Stimulated activated CD4-positive, alpha-beta T cell treated with anti-CD3 and anti-CD28 coated beads, Interleukin-15, amount 100 ng/mL, for 1 hour (primary cell): ENCODE data around the gene EWSR1.

ENCODE experiments used
- DNase-seq, 2 donors: peaks; one replicate each; pipeline ENCODE4 v3.0.0-alpha.2; 2020; ENCODE audit warnings: low read depth in 1 of 2, low spot score in 1 of 2

EWSR1 gene

DNA sequence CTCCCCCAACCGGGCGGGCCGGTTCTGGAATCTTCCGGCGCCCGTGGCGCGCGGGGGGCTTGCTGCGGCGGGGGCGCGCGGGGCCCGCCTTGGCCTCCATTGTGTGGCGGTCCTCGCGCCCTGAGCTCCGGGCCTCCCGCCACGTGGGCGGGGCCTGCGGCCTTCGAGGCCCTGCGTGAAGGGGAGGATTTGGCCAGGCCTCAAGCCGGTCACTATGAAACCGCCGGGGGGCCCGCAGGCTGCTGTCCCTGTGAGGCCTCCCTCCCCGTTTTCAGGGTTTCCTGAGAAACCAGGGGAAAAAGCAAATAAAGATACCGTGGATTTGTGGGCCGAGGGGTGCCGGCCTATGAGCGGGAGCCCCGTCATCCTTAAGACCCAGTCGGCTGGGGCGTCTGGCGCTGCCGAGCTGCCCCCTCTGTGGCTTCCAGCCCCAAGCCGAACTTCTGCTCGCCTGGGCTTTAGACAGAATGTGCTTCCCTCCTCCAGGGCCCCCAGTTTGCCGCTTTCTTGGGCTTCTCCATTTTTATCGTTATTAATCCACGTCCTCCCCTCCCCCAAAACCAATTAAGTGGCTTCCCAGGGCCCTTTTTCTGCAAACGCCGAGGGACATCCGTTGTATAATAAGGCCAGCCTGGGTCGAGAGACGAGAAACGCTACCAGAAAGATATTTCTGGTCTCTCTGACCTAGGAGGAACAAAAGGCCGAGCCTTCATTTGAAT lies 602 bp downstream of the EWSR1 start:
- no peak for DNase-seq

DNA sequence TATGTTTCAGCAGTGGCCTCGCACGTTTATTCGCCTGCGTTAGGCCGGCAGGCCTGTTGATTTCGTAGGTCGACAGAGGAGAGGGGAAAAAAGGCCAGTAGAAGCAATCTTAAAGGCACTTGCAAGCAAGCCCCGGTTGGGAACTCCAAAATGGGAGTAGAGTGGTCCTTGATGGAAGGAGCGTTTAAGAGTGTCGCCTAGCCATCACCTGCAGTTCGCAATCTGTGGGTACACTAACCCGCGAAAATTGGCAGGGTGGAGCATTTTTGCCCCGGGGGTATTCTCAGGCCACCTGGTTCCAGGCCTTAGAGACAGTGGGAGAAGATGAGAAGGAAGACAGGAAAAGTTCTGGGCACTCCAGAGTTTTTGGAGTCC lies 1.1 kb downstream of the EWSR1 start:
- no peak for DNase-seq

DNA sequence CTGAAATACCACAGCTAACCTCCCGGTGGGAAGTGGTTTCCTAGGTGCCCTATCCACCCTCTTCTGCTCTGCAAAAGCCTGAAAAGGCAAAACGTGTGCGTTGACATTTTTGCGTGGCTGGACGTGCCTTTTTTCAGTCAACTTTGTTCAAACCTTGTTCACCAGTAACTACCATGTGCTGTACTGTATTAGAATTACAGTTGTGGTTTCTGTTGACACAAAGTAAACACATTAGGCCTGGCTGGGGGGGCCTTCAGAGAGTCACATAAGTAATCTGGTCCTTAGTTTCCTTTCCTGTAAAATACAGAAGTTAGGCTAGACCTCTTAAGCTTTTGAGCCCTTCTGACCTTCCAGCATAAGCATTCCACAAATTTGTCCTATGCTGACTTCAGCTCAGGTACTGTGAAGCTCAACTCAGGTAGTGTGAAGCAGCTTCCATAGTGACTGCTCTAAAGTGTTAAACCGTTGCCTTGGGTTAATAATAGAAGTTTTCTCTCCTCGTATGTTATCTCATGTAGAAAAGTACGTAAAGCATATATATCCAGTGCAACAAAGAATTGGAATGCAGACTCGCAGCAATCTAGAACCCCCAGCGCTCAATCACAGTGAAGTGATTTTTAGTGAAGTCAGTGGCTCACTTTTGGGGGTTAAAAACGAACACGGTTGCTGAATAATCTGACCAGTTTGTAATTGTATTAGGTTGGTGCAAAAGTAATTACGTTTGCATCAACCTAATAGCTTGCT lies 1.8 kb downstream of the EWSR1 start:
- DNase-seq = no peak

DNA sequence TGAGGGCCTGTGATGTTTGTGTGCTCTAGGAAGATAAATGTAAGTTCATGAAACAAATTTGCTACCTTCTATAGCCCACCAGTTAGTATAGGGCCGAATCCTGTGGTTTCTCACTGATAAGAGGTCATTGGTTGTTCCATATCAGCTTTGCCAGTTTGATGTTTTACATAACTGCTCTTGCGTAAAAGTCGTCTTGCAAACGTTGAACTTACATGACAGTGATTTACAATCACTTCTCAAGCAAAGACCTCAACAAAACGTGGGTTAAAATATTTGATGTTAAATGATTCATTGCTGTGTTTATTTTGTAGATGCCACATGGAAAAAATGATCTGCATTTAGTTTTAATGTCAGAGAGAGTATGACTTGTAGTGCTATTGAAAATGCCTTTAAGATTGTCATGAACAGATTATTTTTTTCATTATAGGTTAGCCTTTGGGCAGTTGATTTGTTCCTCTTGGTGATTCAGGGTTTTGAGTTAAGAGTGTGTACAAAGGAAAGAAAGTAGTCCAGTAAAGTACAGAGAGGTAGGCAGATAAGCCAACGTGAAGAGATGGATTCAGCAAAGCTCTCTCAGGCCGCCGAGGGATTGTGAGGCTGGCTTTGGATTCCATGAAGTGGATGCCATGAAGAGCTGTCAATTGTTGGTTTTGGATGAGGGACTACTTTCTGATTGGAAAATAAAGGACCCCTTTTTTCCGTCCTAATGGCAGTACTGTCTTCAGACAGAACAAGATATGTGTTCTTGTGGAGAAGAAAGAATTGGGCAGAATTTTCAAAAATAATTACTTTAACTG lies 2.6 kb downstream of the EWSR1 start:
- DNase-seq = no peak

DNA sequence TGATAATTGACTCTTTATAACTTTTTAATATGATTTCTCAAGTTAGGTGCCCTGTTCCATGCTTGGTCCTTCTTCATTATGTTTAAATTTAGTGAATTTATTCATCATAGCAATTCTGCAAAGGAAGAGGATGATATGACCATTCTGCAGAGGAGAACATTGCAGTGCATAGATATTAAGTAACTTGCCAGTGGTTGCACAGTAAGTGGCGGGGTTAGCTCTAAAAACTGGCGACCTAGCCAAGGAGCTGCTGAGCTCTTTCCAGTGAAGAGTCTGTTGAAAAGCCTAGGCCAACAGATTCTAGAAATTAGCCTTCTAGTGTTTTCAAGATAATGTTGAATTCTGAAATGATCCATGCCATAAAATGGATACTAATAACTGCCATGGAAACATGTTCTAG lies 4.6 kb downstream of the EWSR1 start:
- DNase-seq = no peak

DNA sequence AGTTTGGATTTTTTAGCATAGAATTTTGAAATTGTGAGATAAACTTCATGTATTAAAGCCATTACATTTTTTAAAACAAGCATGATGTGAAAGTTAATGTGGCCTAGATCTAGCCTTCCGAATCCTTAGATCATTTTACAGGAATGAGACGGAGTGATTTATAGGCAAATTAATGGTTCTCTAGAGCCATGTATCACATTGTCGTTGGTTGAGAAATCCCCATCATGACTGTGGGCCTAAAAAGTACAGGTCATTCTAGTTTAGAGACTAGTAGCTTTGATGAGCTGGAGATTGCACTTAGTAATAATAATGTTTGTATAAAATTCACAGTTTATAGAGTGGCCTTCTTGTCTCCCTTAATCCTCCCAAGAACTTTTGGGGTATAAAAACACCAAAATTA lies 7.1 kb downstream of the EWSR1 start:
- DNase-seq = no peak

DNA sequence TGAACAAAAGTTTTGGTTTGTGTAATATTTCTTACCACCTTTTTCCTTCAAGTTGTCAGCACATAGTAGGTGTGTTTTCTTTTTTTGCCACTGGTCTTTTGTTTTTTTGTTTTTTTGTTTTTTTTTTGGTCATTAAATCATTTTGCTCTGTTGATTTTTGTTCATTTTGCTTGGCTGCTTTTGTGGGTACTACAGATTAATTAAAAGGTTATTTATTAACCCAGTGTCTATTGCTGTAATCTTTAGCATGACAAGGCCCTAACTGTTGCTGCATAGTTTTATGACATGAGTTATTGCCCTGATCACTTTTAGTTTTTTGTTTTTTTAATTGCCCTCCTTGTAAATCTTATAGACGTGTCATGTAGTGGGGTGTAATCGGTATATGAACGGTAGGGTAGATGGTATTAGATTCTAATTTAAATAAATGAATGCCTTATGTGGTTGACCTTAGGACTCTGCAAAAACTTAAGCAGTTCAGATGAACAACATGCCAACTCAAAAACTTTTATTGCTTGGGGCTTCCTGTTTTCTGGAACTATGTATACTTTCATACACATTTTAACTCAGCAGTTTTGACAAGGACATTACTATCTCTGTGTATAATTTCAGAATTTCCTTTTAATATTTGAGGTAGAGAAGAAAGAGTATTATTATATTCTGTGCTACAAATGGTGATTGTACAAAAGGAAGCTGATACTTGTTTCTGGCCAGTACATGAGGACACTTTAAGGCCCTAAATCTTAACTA lies 7.9 kb downstream of the EWSR1 start:
- DNase-seq = no peak

DNA sequence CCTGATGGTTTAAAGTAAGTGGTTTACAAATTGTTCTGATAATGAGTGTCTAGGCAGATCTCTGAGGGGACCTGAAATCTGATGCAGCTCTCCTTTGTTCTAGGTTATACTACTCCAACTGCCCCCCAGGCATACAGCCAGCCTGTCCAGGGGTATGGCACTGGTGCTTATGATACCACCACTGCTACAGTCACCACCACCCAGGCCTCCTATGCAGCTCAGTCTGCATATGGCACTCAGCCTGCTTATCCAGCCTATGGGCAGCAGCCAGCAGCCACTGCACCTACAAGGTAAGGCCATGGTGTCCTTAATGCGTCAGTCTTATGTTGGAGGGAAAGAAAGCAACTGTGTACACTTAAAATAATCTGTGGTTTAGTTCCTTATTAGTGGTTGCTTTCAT lies 9.9 kb downstream of the EWSR1 start:
- DNase-seq = no peak

DNA sequence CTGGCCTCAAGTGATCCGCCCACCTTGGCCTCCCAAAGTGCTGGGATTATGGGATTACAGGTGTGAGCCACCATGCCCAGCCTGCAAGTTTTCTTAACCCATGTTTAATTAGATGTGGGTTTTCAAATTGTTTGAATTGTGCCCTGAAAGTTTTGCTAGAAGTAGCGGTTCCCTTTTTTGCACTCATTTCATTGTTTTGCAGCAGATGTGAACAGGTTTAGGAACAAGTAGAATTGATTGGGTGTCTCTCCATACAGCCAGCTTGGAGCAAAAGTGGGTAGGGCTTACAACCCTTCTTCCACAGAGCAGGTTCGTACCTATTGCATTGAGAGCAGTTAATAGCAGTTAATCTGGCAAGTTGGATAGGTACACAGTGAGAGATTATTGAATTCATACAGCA lies 16.1 kb downstream of the EWSR1 start:
- DNase-seq = no peak

DNA sequence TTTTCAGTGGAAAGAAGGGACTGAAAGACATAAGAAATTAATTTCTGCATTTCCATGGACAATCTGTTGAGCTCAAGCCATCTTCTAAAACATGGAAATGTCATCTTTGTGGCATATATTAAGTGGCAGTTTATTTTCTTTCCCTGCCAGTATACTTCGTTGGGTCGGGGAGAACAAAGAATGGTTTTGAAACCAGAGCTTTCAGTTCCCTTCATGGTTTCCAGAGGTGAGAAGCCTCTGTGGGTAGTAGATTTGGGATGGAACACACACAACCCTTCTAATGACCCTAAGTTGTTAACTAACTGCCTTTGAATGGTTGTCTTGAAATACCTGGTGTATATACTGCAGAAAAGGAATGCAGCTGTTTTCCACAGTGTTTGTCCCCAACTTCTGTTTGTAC lies 20.8 kb downstream of the EWSR1 start:
- DNase-seq = no peak

DNA sequence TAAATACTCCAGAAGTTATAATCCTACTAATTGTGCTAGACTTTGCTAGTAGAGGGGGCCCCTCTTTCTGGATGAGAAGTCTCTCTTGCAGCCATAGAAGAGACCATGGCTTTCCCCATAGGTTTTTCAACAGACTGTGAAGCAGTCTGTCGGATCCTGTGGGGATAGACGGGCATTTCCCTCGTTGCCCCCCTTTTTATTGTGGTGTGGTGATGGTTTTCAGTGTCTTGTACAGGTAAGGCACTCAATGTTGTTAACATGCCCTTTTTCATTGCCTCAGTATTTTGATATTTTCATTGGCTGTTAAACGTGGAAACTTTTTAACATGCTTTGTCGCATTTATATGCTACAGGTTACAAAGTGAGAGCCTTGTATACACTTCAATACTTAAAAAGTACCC lies 22.0 kb downstream of the EWSR1 start:
- no peak for DNase-seq

DNA sequence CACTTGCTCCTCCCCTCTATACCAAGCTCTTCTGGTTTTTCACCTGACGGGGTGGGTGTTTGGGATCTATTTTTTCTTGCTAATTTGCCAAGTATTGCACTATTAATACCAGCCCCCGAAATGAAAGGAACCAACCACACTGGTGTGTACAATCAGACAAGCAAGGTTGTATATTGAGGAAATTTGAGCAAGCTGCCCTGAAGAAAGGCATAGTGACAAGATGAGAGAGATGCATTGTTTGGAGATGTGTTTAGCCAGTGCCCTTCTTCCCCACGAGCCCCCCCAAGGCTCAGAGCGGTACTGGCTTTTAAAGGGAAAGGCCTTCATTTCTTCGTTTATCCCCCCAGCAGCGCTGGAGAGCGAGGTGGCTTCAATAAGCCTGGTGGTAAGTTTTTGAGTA lies 23.1 kb downstream of the EWSR1 start:
- no peak for DNase-seq

DNA sequence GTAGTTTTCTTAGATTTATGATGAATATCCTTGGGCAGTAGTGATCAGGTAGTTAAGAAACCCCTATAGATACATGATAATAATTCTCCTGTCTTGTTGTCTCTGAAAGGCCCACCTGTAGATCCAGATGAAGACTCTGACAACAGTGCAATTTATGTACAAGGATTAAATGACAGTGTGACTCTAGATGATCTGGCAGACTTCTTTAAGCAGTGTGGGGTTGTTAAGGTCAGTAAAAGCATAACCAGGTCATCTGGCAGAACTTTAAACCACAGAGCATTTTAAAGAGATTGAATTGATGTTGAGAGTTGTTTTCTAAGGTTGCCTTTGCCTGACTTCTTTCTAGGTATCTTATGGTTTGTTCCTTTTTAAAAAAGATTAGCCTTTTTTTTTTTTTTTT lies 24.3 kb downstream of the EWSR1 start:
- no peak for DNase-seq

DNA sequence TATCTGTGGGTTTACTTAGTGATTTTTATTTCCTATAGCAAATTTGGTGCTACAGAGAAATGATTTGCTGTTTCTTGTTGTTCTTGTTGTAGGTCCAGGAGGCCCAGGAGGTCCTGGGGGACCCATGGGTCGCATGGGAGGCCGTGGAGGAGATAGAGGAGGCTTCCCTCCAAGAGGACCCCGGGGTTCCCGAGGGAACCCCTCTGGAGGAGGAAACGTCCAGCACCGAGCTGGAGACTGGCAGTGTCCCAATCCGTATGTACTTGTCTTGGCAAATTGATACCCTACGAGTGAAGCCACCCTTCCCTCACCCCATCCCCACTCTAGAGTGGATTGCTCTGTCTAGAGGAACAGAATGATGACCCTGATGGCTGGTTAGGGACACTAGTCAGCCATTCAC lies 30.6 kb downstream of the EWSR1 start:
- DNase-seq = no peak

DNA sequence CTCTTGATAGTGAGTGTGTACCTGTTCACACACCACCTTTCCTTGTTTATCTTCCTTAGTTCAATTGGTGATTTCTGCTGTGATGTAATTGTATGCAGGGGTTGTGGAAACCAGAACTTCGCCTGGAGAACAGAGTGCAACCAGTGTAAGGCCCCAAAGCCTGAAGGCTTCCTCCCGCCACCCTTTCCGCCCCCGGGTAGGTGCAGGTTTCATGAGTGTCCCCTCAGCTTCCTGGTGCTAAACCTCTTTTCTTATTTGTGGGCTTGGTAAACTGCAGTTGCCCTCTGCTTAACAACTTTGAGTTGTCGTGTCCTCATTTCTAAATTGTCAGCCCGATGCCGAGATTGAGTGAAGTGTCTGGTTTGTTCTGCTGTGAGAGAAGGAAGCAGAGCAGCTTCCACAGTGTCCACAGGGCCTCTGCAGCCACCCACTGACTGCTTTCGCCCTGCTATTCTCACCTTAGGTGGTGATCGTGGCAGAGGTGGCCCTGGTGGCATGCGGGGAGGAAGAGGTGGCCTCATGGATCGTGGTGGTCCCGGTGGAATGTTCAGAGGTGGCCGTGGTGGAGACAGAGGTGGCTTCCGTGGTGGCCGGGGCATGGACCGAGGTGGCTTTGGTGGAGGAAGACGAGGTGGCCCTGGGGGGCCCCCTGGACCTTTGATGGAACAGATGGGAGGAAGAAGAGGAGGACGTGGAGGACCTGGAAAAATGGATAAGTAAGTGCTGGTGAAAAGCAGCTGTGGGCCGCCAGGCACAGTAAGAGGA lies 31.2 kb downstream of the EWSR1 start:
- DNase-seq = no peak

DNA sequence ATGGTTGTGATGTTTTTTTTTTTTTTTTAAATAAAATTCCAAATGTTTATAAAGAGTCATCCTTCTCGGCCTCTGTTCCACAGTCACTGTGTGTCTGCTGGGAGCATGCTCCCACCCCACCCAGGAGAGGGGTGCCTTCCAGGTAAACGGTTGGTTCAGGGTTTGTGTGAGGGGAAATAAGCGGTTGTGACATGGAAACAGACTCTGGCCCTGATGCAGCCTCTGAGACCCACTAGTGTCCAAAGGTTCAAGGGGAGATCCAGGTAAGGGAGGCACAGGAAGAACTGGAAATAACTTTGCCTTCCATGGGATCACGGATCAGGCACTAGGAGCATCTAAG lies 32.4 kb downstream of the EWSR1 start:
- DNase-seq = no peak

DNA sequence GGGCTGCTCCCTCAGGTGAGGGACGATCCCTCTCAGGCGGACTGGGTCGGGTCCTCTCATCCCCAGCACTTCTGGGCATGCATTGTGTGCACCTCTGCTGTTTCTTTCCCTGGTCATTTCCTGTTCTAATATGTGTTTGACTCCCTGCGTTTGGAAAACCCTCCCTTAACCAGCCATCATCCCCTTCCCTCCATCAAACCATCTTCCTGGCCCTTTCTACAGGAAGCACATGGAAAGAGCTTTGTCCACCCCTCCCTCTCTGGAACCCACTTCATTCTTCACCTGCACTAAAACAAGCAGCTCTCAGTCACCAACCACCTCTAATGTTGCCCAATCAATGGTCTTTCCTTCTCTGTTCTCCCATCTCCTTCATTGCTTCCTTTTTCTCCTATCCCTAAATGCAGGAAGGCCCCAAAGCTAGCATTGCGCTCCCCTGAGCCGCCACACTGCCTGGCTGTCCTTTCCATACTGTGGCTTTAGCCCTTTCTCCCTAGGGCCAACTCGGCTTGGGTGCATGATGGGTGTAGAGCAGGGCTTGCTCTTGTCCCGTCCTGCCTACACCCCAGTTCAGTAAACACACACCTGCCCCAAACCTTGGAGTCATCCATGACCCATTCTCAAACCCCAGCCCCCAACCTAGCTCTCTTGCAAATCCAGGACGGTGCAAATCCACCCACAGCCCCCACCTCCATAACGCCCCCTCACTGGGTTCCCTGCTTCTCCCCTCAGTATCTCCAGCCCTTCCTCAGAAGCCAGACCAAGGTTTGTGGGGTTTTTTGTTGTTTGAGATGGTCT lies 32.9 kb downstream of the EWSR1 start:
- no peak for DNase-seq

DNA sequence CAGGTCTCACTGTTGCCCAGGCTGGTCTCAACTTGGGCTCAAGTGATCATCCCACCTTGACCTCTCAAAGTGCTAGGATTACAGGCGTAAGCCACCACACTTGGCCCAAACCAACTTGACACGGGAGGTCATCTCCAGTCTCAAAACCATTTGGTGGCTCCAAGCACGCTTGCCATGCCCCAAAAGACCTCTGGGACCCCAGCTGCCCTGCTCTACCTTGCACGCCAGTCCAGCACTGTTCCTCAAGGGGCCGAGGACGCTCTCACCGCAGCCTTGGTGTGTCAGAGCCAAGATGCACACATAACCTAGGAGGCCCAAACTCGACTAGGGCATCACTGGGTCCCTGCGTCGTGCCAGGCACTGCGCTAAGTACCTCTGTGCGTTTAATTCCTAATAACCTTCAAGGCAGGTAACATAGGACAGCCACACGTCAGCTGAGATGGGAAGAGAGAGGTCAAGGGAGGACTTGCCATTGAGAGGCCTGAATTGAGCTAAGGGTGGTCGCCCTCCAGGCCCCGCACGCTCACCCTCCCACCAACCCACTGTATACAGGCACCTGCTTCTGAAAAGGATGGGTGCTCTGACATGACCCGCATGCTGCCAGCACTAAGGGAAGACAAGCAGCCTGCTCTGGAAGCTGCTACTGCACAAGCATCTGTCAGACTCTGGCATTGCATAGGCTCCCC lies 33.8 kb downstream of the EWSR1 start:
- no peak for DNase-seq

DNA sequence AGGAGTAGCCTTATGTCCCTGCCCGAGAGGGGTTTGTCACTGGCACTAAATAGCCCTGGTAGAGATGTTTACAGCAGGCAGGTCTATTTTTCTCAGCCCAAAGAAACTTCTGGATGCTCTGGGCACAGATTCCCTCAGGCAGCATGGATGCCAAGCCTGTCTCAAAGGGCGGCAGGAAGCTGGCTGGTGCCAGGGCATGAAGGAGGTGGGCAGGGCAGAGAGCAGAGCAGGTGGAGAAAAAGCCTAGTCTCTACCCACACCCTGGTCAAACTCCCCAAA lies 34.3 kb downstream of the EWSR1 start:
- DNase-seq = no peak
